Ovary (tissue), 3 donors: ENCODE measurements around the gene PRKD1.

Experiments used
- POLR2A ChIP-seq: fragments of 450-650 bp; IDR thresholded peaks from one replicate; pipeline ENCODE4 v1.6.1; 2017; ENCODE audit warnings: antibody characterized with exemption, mild to moderate bottlenecking, moderate library complexity
- TF ChIP-seq, protein P1 (sequence below), 3 donors: fragments of 450-650 bp in 2 of 3; fragments of 200-600 bp in 1 of 3; IDR thresholded peaks; one replicate each; pipeline versions ENCODE4 v1.5.1 to v1.8.0; 2016 to 2022; ENCODE audit warnings: antibody characterized with exemption in 3 of 3, mild to moderate bottlenecking in 1 of 3
- donor health status: DM: no; HTN: no; CAD: no.

- no peak for TF ChIP-seq POLR2A
- TF ChIP-seq, protein P1, sequence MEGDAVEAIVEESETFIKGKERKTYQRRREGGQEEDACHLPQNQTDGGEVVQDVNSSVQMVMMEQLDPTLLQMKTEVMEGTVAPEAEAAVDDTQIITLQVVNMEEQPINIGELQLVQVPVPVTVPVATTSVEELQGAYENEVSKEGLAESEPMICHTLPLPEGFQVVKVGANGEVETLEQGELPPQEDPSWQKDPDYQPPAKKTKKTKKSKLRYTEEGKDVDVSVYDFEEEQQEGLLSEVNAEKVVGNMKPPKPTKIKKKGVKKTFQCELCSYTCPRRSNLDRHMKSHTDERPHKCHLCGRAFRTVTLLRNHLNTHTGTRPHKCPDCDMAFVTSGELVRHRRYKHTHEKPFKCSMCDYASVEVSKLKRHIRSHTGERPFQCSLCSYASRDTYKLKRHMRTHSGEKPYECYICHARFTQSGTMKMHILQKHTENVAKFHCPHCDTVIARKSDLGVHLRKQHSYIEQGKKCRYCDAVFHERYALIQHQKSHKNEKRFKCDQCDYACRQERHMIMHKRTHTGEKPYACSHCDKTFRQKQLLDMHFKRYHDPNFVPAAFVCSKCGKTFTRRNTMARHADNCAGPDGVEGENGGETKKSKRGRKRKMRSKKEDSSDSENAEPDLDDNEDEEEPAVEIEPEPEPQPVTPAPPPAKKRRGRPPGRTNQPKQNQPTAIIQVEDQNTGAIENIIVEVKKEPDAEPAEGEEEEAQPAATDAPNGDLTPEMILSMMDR (IDR thresholded peaks at IDR 0.05) = no peak
Observed at GRCh38 chr14:29687866-29688265, 239.8 kb downstream of the PRKD1 start.
